ENCODE results near the gene KCTD10.
"Not testable (repeated sequence)": the region's sequence is repeated elsewhere in the genome, so short reads cannot be mapped to it uniquely, and the experiment has no call there.

Gene KCTD10

DNA sequence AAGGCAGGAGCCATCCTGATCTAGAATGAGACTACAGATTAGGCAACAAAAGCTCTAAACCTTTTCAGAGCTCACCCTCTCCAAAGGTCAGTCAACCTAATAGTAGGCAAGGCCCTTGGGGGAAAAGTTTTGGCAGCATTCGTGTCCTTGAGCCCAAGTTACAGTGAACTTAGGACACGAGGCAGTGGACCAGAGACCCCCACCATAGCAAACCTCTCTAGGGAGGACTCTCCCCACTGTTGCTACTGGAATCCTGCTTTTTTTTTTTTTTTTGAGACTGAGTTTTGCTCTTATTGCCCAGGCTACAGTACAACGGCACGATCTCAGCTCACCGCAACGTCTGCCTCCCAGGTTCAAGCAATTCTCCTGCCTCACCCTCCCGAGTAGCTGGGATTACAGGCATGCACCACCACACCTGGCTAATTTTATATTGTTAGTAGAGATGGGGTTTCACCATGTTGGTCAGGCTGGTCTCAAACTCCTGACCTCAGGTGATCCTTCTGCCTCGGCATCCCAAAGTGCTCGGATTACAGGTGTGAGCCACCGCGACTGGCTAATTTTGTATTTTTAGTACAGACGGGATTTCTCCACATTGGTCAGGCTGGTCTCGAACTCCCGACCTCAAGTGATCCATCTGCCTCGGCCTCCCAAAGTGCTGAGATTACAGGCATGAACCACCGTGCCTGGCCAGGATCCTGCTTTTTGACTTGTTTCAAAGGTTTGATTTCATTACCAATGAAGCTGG is 3.4 kb downstream of the KCTD10 start:
- DNase-seq (ENCODE audit: low spot score): not testable (repeated sequence)

- DNase-seq (ENCODE audit: low spot score): no peak
Observed at GRCh38 chr12:109473006-109473405, 4.1 kb downstream of the KCTD10 start.

DNA sequence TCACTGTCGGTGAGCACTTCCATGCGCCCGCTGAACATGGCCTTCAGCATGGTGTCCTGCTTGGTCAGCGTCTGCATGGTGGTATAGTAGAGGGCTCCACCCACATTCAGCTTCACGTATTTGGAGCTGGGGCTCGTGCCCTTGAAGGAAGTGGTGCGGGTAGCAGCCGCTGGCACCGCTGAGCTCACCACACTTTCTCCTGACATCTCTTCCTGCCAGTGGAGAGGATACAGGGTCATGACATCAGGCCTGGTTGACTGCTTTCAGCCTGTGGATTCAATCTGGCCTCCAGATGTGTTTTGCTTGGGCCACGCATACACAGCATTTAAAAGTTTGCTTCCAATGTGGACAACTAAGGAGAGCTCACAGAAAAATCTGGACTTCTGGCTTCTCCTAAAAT is 7.6 kb downstream of the KCTD10 start:
- no peak for DNase-seq (ENCODE audit: low spot score)

DNA sequence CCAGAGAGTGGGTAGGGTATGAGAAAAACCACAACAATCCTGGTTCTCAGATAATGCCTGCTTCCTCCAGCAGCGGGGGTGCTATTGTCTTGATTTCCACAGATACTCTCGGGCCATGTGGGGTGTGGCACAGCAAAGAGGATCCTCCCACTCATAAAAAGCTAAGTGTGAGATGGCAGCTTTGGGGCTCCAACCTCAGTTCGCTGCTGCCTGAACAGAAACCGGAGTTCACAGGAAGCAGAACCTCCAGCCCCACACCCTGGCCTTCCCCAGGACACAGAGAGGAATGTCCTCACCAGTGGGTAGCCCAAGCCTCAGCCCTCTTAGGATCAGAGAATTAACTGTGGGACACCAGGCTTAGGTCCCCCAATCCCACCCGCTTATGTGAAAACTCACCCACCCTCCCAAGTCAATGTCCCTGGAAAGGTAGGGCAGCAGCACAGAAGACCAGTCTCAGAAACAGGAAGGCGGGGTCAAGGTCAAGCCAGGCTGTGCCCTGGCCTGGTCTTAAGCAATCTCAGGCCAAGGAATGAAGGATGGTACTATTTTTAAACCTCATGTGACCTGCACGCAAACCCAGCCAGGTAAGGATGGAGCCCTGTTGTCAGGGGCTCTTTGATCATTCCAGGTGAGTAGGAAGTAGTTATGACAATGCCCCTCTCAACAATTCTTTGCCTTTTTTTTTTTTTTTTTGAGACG is 9.0 kb downstream of the KCTD10 start:
- DNase-seq (ENCODE audit: low spot score): no peak

GRCh38 chr12:109466821-109467220 is 10.3 kb downstream of the KCTD10 start:
- no peak for DNase-seq (ENCODE audit: low spot score)

DNA sequence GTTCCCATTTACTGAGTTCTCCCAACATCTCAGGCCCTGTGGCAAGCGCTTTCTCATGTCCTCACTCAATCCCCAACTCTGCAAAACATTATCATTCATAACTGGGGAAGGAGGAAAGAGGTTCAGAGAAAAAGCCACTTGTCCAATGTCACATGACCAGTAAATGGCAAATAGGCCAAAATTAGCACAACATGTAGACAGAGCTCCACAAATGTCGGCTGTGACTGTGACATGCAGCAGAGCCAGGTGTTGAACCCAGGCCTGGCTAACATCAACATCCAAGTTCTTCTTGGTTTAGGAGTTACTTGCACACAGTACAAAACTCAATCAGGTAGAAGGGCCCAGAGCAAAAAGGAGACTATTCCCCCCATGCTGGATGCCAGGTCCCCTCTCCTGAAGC is 10.8 kb downstream of the KCTD10 start:
- DNase-seq (ENCODE audit: low spot score): no peak

- DNase-seq (ENCODE audit: low spot score): no peak
Observed at GRCh38 chr12:109464642-109465351, 12.3 kb downstream of the KCTD10 start.

- no peak for DNase-seq (ENCODE audit: low spot score)
Observed at GRCh38 chr12:109463756-109464155, 13.3 kb downstream of the KCTD10 start.

DNA sequence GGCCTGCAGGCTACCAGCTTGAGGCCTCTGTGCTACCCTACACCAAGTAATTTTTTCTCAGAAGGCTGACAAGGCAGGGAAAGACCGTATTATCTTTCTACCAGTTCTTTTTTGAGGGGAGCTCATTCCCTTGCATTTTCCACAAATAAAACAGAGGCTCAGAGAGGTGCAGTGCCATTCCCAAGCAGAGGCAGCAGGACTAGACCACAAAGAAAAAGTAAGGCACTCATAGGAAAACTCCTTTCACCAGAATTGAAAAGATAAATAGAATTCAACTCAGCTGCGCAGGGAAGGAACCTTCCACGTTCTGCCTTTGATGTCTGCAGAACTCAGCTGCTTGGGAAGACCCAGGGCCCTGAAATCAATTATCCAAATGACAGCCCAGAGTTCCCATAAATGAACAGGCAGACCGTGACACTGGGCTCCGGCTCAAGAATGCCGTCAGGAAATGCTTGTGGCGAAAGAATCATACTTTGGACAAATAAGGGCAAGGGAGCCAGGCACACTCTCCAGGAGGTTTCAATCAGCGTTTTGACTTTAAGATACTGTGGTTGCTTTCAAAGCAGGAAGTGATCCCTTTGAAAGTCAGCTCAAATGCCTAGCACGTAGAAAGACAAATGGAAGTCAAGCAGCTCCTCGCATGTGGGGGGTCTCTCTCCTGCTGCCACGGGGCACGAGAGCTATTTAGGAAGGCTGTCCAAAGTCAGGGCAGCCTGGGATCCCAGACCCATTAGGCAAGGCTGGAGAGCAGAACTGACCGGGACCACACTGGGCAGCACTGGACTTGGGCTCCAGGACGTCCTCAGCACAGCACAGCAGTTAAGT is 14.0 kb downstream of the KCTD10 start:
- DNase-seq (ENCODE audit: low spot score): no peak

GRCh38 chr12:109461846-109462756 is 15.0 kb downstream of the KCTD10 start:
- DNase-seq (ENCODE audit: low spot score): no peak

DNA sequence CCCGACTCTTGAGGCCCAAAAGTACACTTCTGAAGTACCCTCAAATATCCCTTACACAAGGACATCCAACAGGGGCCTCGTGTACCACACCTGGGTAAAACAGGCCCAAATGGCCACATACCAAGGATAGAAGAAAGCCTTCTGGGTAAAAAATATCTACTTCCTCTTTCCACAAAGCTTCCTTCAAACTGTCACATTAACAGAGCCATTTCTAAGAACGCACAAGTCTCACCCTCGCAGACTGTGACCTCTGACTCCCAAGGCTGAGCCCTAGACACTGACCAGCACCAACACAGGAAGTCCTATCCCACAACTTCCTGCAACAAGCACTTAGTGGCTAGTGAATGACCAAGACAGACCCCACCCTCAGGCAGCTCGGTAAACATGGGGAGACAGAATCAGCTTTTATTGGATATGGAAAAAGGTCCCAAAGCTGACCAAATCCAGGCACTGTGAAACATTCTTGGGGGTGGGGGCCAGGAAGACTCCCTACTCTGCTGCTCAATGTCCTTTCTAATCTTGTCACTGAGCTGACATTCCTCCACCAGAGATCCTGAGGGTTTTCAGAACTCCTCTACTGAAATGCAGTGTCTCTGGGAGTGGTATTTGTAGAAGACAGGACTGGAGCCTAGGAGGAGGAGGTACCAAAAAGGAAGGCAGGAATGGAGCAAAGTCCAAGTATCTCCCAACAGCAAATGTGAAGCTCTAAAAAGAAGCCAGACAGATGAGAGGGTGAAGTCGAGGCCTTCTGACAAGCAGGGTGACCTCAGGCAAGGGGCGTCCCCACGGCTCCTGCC is 15.9 kb downstream of the KCTD10 start:
- DNase-seq (ENCODE audit: low spot score): no peak

DNA sequence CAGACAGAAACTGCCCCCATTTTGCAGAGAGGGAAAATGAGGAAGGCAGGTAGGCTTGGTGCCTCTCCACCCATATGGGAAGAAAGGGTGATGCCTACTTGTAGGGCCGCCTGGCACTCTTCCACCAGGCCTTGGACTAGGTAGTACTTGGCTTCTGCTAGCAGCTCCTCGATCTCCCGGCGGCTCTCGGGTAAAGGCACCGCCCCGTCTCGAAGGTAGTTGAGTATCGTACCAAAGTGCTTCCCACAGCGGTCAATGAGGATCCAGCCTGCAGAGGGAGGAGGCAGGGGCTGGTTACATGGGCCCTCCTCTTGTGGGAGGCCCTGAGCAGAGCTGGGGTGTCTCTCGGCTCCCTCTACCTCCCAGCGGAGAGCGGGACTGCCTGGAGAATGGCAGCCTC is 16.6 kb downstream of the KCTD10 start:
- no peak for DNase-seq (ENCODE audit: low spot score)

DNA sequence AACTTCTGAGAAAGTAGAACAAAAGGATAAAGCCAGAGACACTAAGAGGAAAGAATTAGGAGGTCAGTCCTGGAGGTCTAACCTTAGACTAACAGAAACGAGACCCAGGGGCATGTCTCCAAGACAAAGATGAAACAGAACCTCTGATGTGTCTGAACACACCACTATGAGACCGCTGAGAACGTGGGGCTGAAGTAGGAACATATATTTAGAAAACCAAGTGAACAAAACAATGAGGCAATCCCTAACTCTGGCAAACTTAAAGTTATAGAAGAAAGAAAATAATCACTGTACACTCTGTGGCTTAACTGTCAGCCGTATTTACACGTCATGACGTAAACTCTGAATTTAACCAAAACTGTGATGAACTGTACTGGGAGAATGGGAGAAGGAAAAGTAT is 17.9 kb downstream of the KCTD10 start:
- no peak for DNase-seq (ENCODE audit: low spot score)

- DNase-seq (ENCODE audit: low spot score): no peak
Observed at GRCh38 chr12:109458771-109459208, 18.3 kb downstream of the KCTD10 start.

GRCh38 chr12:109458086-109458485 is 19.0 kb downstream of the KCTD10 start:
- DNase-seq (ENCODE audit: low spot score): no peak

GRCh38 chr12:109455706-109456105 is 21.4 kb downstream of the KCTD10 start:
- DNase-seq (ENCODE audit: low spot score): no peak

DNA sequence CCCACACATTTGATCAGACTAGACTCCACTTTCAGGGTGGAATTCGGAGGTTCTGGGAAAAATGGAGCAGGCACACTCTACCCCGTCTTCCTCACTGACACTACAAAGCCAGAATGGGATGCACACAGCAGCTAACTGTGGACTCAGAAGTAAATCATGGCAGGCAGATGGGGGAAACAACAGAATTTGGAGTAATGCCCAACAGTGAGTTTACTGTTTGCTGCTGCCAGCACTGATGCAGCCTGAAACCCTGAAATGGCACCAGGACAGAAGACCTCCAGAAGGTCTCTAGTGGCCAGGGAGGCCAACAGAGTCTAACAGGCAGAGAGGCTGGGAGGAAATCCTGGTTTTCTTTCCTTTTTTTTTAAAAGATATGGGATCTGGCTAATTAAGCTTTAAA is 24.6 kb downstream of the KCTD10 start:
- no peak for DNase-seq (ENCODE audit: low spot score)

GRCh38 chr12:109451400-109451799 is 25.7 kb downstream of the KCTD10 start:
- DNase-seq (ENCODE audit: low spot score): no peak

DNA sequence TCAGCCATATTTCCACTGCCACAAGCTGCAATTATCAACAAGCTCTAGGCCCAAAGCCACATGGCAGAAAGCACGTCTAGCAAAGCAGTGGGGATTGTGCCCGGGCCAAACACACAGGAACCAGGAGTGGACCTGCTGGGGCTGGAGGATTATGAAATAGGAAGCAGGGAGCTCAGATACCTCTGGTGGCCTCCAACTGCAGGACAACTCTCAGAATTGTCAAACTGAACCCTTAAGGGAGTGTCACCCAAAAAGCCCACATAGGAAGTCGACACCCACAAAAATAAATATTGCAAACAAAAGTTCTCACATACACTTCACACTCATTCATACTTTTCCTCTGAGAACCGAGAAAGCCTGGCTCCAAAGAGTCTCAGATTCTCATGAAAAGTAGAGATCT is 26.1 kb downstream of the KCTD10 start:
- DNase-seq (ENCODE audit: low spot score): no peak
